ENCODE results near the gene MMP13. TPM values are rescaled to one million over a fixed set of nuclear protein-coding genes. Genes with fewer than 3 reads are reported as not detected.

Gene MMP13
- total RNA-seq, 3 donors from 2014 or later (not counting 1 experiment from before 2014, with no cell fraction given), result not detected

GRCh38 chr11:102926961-102927623 is 28.4 kb downstream of the MMP13 start:
- Mint-ChIP-seq H3K36me3 (no peaks in the 10 kb centered on the region), H3K9me3 (no peaks in the 10 kb centered on the region)
- no peak for DNase-seq

DNA sequence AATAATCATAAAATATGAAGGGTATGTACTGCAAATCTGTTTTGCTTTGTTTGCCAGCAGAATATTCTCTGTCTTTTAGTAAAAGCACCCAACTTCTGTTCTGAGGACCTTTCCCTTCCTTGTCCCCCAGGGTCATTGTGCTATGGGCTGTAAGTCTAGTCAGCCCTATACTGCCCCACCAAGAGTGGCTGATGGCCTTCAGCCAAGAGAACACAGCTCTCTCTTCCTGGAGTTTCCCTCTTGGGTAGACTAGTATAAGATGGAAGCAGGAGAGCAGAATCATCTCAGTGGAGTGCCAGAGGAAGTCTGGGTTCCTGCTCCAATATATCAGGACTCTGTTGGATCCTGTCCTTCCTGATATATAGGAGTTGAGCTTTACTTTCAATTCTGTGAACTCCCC is 29.0 kb downstream of the MMP13 start:
- Histone ChIP-seq H3K27me3 (ENCODE audit: control insufficient read depth, insufficient read depth, low read length) (peaks cover 2% of the 10 kb centered on the region), H3K4me1 (ENCODE audit: control insufficient read depth, insufficient read depth, low read length) (no peaks in the 10 kb centered on the region)
- ATAC-seq, result no peak

More at GRCh38 chr11:102926961-102927623, 28.4 kb downstream of the MMP13 start:
- Histone ChIP-seq H3K27ac (ENCODE audit: low read length) (no peak overlapping the region), H3K9me3 (ENCODE audit: control insufficient read depth, insufficient read depth, low read length) (no peaks in the 10 kb centered on the region), H3K4me3 (ENCODE audit: low read length) (no peak overlapping the region), H3K36me3 (ENCODE audit: control insufficient read depth, insufficient read depth, low read length) (no peaks in the 10 kb centered on the region), H3K27me3 (ENCODE audit: control insufficient read depth, insufficient read depth, low read length) (peaks cover 2% of the 10 kb centered on the region), H3K4me1 (ENCODE audit: control insufficient read depth, insufficient read depth, low read length) (no peaks in the 10 kb centered on the region)
- 85% methylated on average over 6 of the region's 6 CpGs for WGBS (ENCODE audit: insufficient coverage)
- intact Hi-C loops (cut with micrococcal nuclease), result no loop called here
- ATAC-seq, result no peak
- no peak overlapping the region for H3K27ac Mint-ChIP-seq
- H3K4me1 Mint-ChIP-seq, result no peaks in the 10 kb centered on the region
- H3K4me3 Mint-ChIP-seq, result no peak overlapping the region
- H3K27me3 Mint-ChIP-seq (ENCODE audit: low read depth in 2 of 2), result peaks cover 0 to 3% of the 10 kb centered on the region in 2 donors
- no peak for TF ChIP-seq CTCF (IDR thresholded peaks at IDR 0.05)

GRCh38 chr11:102925988-102926387 is 29.5 kb downstream of the MMP13 start:
- Histone ChIP-seq H3K27ac (ENCODE audit: low read length) (no peak overlapping the region), H3K27me3 (ENCODE audit: control insufficient read depth, insufficient read depth, low read length) (peaks cover 2% of the 10 kb centered on the region), H3K4me1 (ENCODE audit: control insufficient read depth, insufficient read depth, low read length) (no peaks in the 10 kb centered on the region), H3K36me3 (ENCODE audit: control insufficient read depth, insufficient read depth, low read length) (no peaks in the 10 kb centered on the region), H3K4me3 (ENCODE audit: low read length) (no peak overlapping the region), H3K9me3 (ENCODE audit: control insufficient read depth, insufficient read depth, low read length) (no peaks in the 10 kb centered on the region)
- Mint-ChIP-seq H3K27me3 (ENCODE audit: low read depth in 2 of 2) (peaks cover 0 to 5% of the 10 kb centered on the region in 2 donors), H3K36me3 (no peaks in the 10 kb centered on the region), H3K9me3 (no peaks in the 10 kb centered on the region), H3K4me3 (no peak overlapping the region), H3K4me1 (no peaks in the 10 kb centered on the region), H3K27ac (no peak overlapping the region)
- intact Hi-C loops (cut with micrococcal nuclease), result no loop called here
- no peak for ATAC-seq
- no CpG with 5 or more reads among the region's 3 CpGs for WGBS (ENCODE audit: insufficient coverage)
- no peak for TF ChIP-seq CTCF (IDR thresholded peaks at IDR 0.05)
- no peak for DNase-seq

More for the DNA sequence above, 29.0 kb downstream of the MMP13 start:
- no peaks in the 10 kb centered on the region for H3K9me3 Mint-ChIP-seq
- intact Hi-C loops (cut with micrococcal nuclease), result no loop called here
- no peaks in the 10 kb centered on the region for H3K9me3 ChIP-seq (ENCODE audit: control insufficient read depth, insufficient read depth, low read length)
- no peak overlapping the region for H3K4me3 Mint-ChIP-seq
- H3K4me1 Mint-ChIP-seq, result no peaks in the 10 kb centered on the region
- peaks cover 0 to 4% of the 10 kb centered on the region in 2 donors for H3K27me3 Mint-ChIP-seq (ENCODE audit: low read depth in 2 of 2)
- DNase-seq, result no peak
- TF ChIP-seq CTCF (IDR thresholded peaks at IDR 0.05), result no peak
- H3K27ac ChIP-seq (ENCODE audit: low read length), result no peak overlapping the region
- no peaks in the 10 kb centered on the region for H3K36me3 ChIP-seq (ENCODE audit: control insufficient read depth, insufficient read depth, low read length)
- H3K36me3 Mint-ChIP-seq, result no peaks in the 10 kb centered on the region
- H3K4me3 ChIP-seq (ENCODE audit: low read length), result no peak overlapping the region
- H3K27ac Mint-ChIP-seq, result no peak overlapping the region

DNA sequence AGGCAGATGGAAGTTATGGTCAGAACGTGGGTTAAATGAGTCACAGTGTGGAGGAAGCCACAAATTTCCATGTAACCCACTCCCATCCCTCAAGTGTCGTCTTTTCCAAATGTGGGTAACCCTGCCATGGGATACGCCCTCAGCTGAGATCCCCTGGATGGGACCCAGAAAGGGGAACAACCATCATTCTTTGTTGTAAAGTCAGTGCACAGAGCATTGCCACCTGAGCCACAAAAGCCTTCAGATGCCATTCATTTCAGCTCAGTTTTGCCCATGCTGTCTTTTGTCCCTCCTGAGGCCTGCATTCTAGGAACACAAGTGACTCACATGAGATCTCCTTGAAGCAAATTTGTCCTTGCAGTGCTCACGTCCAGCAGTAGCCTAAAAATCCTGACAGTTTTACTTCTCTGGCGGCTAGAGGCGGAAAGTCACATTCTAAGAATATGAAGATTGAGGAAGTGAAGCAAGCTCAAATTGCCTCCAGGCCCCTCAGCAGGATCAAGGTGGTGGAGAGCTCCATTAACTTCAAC is 30.6 kb downstream of the MMP13 start:
- Histone ChIP-seq H3K27ac (ENCODE audit: low read length) (no peak overlapping the region), H3K27me3 (ENCODE audit: control insufficient read depth, insufficient read depth, low read length) (peaks cover 2% of the 10 kb centered on the region), H3K36me3 (ENCODE audit: control insufficient read depth, insufficient read depth, low read length) (no peaks in the 10 kb centered on the region), H3K4me3 (ENCODE audit: low read length) (no peak overlapping the region), H3K9me3 (ENCODE audit: control insufficient read depth, insufficient read depth, low read length) (no peaks in the 10 kb centered on the region), H3K4me1 (ENCODE audit: control insufficient read depth, insufficient read depth, low read length) (peaks cover 6% of the 10 kb centered on the region)
- no peak for ATAC-seq
- WGBS (ENCODE audit: insufficient coverage), result 32% methylated on average over 5 of the region's 6 CpGs
- Mint-ChIP-seq H3K9me3 (no peaks in the 10 kb centered on the region), H3K27me3 (ENCODE audit: low read depth in 2 of 2) (peaks cover 0 to 3% of the 10 kb centered on the region in 2 donors), H3K27ac (no peak overlapping the region), H3K4me3 (no peak overlapping the region), H3K4me1 (peaks cover 4 to 5% of the 10 kb centered on the region in 2 donors), H3K36me3 (no peaks in the 10 kb centered on the region)
- intact Hi-C loops (cut with micrococcal nuclease), result no loop called here
- no peak for TF ChIP-seq CTCF (IDR thresholded peaks at IDR 0.05)
- no peak for DNase-seq

Measured in natural killer cell (primary cell).